Measurements from ENCODE around the gene TXNRD2.
"Not testable (repeated sequence)": the region's sequence is repeated elsewhere in the genome, so short reads cannot be mapped to it uniquely, and the experiment has no call there.

TXNRD2 gene

GRCh38 chr22:19936513-19936912 lies 5.1 kb downstream of the TXNRD2 start:
- no peak for TF ChIP-seq CTCF (IDR thresholded peaks at IDR 0.05)
- no peak for DNase-seq (ENCODE audit: low spot score)
- no peak overlapping the region for H3K27ac ChIP-seq
- H3K4me3 ChIP-seq: no peak overlapping the region

GRCh38 chr22:19935123-19935718 lies 6.4 kb downstream of the TXNRD2 start:
- DNase-seq (ENCODE audit: low spot score); H3K4me3 ChIP-seq; H3K27ac ChIP-seq: not testable (repeated sequence)

- no peak for TF ChIP-seq CTCF (IDR thresholded peaks at IDR 0.05)
- Histone ChIP-seq H3K27ac (no peak overlapping the region), H3K4me3 (no peak overlapping the region)
- DNase-seq (ENCODE audit: low spot score): no peak
Observed at GRCh38 chr22:19933341-19934241, 8.0 kb downstream of the TXNRD2 start.

GRCh38 chr22:19932367-19933206 lies 9.0 kb downstream of the TXNRD2 start:
- TF ChIP-seq CTCF (IDR thresholded peaks at IDR 0.05): no peak
- Histone ChIP-seq H3K4me3 (no peak overlapping the region), H3K27ac (peak overlapping the region in 1 of 2 donors; percentile 41)
- DNase-seq (ENCODE audit: low spot score): no peak

GRCh38 chr22:19931514-19931913 lies 10.1 kb downstream of the TXNRD2 start:
- Histone ChIP-seq H3K4me3 (no peak overlapping the region), H3K27ac (no peak overlapping the region)
- DNase-seq (ENCODE audit: low spot score): no peak
- TF ChIP-seq CTCF (IDR thresholded peaks at IDR 0.05): no peak

GRCh38 chr22:19930551-19931486 lies 10.8 kb downstream of the TXNRD2 start:
- DNase-seq (ENCODE audit: low spot score): no peak
- H3K27ac ChIP-seq: no peak overlapping the region
- H3K4me3 ChIP-seq: no peak overlapping the region
- no peak for TF ChIP-seq CTCF (IDR thresholded peaks at IDR 0.05)

Measured in coronary artery (tissue), 2 donors.